ENCODE results near the gene ZBTB22. TPM values are rescaled to one million over a fixed set of nuclear protein-coding genes. Genes with fewer than 3 reads are reported as not detected.

ZBTB22 gene
- total RNA-seq: 11.1 and 11.9 TPM in 2 replicates

GRCh38 chr6:33317669-33318425 lies at the start of gene ZBTB22:
ZBTB22 (minus strand) TSS chr6:33317744; CDS start chr6:33316916, 828 bp downstream.

GRCh38 chr6:33313709-33314514 lies 3.6 kb downstream of the ZBTB22 start, which contains the start of gene TAPBP:
TAPBP (minus strand) TSS chr6:33314078; CDS start chr6:33314041, 37 bp downstream.

DNA sequence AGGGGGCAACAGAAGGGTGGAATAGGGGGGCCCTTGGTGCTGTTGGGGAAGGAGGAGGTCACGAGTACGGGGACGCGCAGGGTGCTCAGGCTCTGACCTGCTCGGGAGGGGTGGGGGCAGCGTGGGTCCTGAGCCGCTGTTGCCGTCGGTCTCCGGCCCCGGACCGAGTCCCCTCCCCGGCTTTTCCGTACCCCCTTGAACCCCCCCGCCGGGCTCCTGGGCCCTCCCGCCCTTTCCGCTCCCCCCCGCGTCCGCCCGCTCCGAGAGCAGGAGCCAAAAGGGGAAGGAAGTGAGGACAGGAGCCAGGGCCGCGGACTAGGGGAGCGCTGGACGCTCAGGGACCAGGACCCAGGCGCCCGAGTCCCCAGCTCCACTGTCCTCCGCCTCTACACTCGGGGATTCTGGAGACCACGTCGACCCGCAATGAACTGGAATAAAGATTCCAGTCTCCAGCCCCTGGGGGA lies 18.7 kb downstream of the ZBTB22 start, which contains the start of gene RGL2:
TSS of gene RGL2 (minus strand) at position 170 of the 464 bp plus-strand sequence. CDS start 332 bp downstream, outside the sequence.

DNA sequence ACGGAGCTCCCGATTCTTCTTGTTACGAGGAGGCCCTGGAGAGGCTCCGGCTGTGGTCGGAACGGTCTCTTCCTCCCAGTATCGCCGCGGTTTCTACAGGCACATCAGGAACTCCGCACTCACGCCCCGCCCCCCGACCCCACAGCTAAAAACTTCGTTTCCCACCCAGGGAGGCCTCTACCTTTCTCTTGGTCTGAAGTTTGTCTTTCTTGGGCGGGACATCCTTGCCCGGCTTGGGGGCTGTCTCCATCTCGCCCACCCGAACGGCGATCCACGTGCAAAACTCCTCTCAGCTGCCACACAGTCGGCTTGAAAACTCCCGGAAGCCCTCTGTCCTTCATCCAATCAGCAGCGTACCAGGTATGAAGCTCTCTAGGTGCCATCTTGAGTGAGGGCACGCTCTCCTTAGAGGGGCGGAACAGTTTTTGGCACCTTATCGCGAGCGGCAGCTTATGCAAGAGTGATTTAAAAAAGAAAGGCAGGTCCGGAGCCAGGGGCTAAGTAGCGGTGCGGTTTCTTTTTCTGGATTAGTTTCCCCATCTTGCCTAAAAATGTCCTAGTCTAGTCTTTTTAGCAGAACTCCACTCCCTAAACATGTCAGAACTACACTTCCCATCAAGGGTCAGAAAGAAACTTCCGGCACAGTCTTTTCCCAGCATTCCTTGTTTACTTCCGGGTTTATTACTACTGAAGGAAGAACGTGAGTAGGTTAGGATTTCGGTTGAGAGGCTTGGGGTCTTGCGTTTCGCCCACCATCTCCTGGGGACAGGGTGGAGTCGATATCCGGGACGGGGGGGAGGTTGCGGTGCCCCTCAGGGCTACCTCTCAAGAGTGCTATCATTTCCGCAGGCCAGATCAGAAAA lies 28.4 kb downstream of the ZBTB22 start, which contains the start of the genes PFDN6 and WDR46:
TSS of gene PFDN6 (plus strand) at position 681 of the 863 bp plus-strand sequence. CDS start 256 bp downstream, outside the sequence.
TSS of gene WDR46 (minus strand) at position 319 of the 863 bp plus-strand sequence. CDS start at position 250, 69 bp downstream.

GRCh38 chr6:33276864-33277662 lies 40.5 kb downstream of the ZBTB22 start, which contains the start of gene B3GALT4:
B3GALT4 (plus strand) TSS chr6:33277123; CDS start chr6:33277420, 297 bp downstream.

GRCh38 chr6:33271468-33272274 lies 45.9 kb downstream of the ZBTB22 start, which contains the start of the genes RPS18 and VPS52:
RPS18 (plus strand) TSS chr6:33272075; CDS start chr6:33272120, 45 bp downstream.
VPS52 (minus strand) TSS chr6:33271876; CDS start chr6:33271675, 201 bp downstream.

Other genes with a start within 250 kb of the ZBTB22 start
- gene HLA-DPA1, start 244.1 kb downstream of the ZBTB22 start, total RNA-seq: 7.6 and 11.9 TPM in 2 replicates
- 21.0 and 34.6 TPM in 2 replicates for gene HLA-DPB1, start 241.8 kb downstream of the ZBTB22 start, total RNA-seq
- gene COL11A2, start 125.3 kb downstream of the ZBTB22 start, total RNA-seq: 0.26 and 0.65 TPM in 2 replicates
- 18.2 and 22.6 TPM in 2 replicates for gene RXRB, start 117.1 kb downstream of the ZBTB22 start, total RNA-seq
- 84.9 and 96.4 TPM in 2 replicates for gene SLC39A7, start 116.9 kb downstream of the ZBTB22 start, total RNA-seq
- 3.2 and 3.3 TPM in 2 replicates for gene HSD17B8, start 113.1 kb downstream of the ZBTB22 start, total RNA-seq
- gene RING1, start 109.2 kb downstream of the ZBTB22 start, total RNA-seq: 23.9 and 25.7 TPM in 2 replicates
- gene VPS52, start 45.9 kb downstream of the ZBTB22 start, total RNA-seq: 42.2 and 44.6 TPM in 2 replicates
- gene RPS18, start 45.7 kb downstream of the ZBTB22 start, total RNA-seq: 2,534 and 3,321 TPM in 2 replicates
- gene B3GALT4, start 40.6 kb downstream of the ZBTB22 start, total RNA-seq: 7.6 and 8.2 TPM in 2 replicates
- gene WDR46, start 28.5 kb downstream of the ZBTB22 start, total RNA-seq: 60.0 and 62.0 TPM in 2 replicates
- 16.6 and 26.2 TPM in 2 replicates for gene PFDN6, start 28.1 kb downstream of the ZBTB22 start, total RNA-seq
- 19.7 and 20.3 TPM in 2 replicates for gene RGL2, start 18.8 kb downstream of the ZBTB22 start, total RNA-seq
- 81.8 and 85.3 TPM in 2 replicates for gene TAPBP, start 3.7 kb downstream of the ZBTB22 start, total RNA-seq
- gene DAXX, start 5.2 kb upstream of the ZBTB22 start, total RNA-seq: 22.9 and 36.4 TPM in 2 replicates
- 10.5 and 15.9 TPM in 2 replicates for gene KIFC1, start 74.1 kb upstream of the ZBTB22 start, total RNA-seq
- gene PHF1, start 93.3 kb upstream of the ZBTB22 start, total RNA-seq: 19.7 and 22.9 TPM in 2 replicates
- gene CUTA, start 100.4 kb upstream of the ZBTB22 start, total RNA-seq: 88.9 and 103 TPM in 2 replicates
- 6.3 and 6.4 TPM in 2 replicates for gene SYNGAP1, start 102.3 kb upstream of the ZBTB22 start, total RNA-seq
- gene ZBTB9, start 136.8 kb upstream of the ZBTB22 start, total RNA-seq: 3.3 and 5.0 TPM in 2 replicates

Data from articular chondrocyte of knee joint (primary cell).